ENCODE data around the gene PAIP2B.

GRCh38 chr2:71212336-71212735, 14.6 kb downstream of the PAIP2B start:
- TF ChIP-seq CTCF (IDR thresholded peaks at IDR 0.05 in 2 of 3, conservative IDR thresholded peaks at IDR 0.05 in 1 of 3; ENCODE audit: borderline replicate concordance in 1 of 3, insufficient read depth in 1 of 3, low read depth in 2 of 3, low read length in 2 of 3) (no peak), ZNF274 (IDR thresholded peaks at IDR 0.05; ENCODE audit: low read depth, low read length) (no peak), RAD21 (IDR thresholded peaks at IDR 0.05; ENCODE audit: low read depth) (no peak), YY1 (IDR thresholded peaks at IDR 0.05; ENCODE audit: extremely low read depth, insufficient replicate concordance, low read depth, low read length) (no peak), POLR2AphosphoS5 (IDR thresholded peaks at IDR 0.05; ENCODE audit: low read depth, low read length) (no peak), POLR2A (IDR thresholded peaks at IDR 0.05; ENCODE audit: borderline replicate concordance, extremely low read depth, insufficient read depth, insufficient read length) (no peak), EZH2phosphoT487 (IDR thresholded peaks at IDR 0.05; ENCODE audit: borderline replicate concordance) (no peak), MAX (IDR thresholded peaks at IDR 0.05) (no peak), JUND (IDR thresholded peaks at IDR 0.05) (no peak), EZH2 (IDR thresholded peaks at IDR 0.05) (no peak), SRF (IDR thresholded peaks at IDR 0.05; ENCODE audit: low read depth) (no peak), CEBPB (IDR thresholded peaks at IDR 0.05; ENCODE audit: low read depth) (no peak), EGR1 (IDR thresholded peaks at IDR 0.05; ENCODE audit: low read depth) (no peak)
